GM19452 (cell line): ENCODE measurements around the gene FRYL.
"Not testable (repeated sequence)": the region's sequence is repeated elsewhere in the genome, so short reads cannot be mapped to it uniquely, and the experiment has no call there.

ENCODE experiments used
- ATAC-seq: cut with Tn5 transposase; IDR thresholded peaks from one replicate; pipeline ENCODE4 v1.9.1; 2021; ENCODE audit not compliant: unreplicated experiment

FRYL gene

DNA sequence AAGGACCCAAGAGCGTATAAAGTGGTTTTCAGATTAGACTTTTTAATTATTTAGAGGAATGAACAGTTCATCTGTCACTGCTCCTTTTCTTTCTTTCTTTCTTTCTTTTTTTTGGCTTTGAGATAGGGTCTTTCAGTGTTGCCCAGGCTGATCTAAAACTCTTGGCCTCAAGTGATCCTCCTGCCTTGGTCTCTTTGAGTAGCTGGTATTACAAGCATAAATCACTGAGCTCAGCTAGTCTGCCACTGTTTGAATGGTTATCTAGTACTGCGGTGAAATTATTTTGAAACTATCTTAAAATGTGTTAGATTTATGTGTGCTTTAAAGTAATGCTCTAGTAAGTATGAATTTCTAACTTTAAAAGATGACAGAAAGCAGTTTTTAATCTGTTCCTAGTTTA, 6.5 kb upstream of the FRYL start:
- no peak for ATAC-seq

DNA sequence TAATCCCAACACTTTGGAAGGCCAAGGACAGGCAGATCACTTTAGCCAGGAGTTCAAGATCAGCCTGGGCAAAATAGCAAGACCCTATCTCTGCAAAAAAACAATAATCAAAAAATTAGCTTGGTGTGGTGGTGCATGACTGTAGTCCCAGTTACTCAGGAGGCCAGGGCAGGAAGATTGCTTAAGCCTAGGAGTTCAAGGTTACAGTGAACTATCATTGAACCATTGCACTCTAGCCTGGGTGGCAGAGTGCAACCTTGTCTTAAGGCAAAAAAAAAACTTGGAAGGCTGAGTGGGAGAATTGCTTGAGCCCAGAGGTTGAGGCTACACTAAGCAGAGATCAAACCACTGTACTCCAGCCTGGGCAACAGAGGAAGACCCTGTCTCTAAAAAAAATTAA, 5.2 kb upstream of the FRYL start:
- no peak for ATAC-seq

DNA sequence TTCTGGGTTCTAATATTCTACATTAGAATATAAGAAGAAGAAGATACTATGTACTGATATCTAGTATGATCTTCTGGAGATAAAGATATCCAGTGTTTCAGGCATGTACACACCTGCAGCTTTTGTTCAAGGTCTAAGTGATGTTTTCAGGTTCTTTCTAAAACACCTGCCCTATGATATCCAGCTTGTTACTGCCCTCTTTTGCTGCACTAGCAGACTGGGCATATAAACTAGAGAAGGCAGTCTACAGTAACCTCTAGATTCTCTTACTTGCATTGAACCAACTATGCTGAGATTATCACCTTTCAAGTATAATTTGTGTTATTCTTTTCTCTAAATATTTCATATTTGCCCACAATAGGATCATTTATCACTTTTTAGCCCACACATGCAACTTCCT, 1.9 kb upstream of the FRYL start:
- no peak for ATAC-seq

DNA sequence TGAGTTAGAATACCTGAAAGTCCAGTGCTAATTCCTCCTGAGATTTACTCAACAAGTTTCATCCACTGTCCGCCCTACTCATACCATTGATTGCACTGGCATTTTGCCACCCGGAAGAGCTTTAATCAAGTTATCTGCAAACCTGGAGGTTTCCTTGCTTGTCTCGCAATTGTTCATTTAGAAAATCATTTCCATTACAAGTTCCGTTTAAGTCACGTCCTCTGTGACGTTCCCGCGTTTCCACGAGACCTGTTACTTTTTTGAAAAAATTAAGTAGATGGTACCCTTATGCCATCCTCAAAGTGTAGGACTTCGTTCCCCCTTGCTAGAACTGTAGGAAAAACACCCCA, 761 bp upstream of the FRYL start:
- ATAC-seq = no peak

DNA sequence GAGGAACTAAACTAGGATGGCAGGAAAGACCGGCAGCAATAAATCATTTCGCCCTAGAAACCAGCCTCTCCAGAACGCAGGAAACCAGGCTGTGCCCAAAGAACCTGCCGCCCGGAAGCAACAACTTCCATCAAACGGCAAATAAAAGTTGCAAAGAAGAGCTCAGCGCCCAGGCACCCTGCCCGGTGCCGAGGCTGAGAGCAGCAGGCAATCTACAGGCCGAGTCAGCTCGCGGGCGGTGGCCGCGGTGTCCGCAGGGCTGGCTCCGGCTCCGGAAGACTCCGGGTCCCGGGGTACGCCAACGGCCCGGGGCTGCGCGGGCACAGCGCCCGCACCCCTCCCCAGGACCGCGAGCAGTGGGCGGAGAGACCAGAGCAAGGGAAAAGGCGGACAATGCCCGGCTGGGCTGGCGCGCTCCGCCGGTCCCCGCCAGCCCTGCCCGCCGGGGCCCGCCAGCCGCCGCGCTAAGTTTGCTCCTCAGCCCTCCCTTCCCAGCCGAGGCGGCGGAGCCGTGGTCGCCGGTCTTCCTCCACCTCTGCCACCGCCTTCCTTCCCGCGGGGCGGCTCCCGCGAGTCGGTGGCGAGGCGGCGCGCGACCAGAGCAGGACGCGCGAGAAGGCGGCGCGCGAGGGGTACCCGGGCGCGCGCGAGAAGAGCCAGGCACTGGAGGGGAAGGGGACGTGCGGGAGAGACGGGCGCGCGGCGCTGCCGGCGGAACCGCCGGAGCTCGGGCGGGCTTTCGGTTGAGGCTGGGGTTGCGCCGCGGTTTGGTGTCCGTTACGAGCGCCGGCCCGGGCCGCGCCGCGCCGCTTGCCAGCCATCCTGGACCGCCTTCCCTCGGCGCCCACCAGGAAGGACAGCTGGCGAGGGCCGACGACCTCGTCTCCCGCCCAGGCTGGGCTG, 733 bp downstream of the FRYL start:
- ATAC-seq = peak; percentile 38

DNA sequence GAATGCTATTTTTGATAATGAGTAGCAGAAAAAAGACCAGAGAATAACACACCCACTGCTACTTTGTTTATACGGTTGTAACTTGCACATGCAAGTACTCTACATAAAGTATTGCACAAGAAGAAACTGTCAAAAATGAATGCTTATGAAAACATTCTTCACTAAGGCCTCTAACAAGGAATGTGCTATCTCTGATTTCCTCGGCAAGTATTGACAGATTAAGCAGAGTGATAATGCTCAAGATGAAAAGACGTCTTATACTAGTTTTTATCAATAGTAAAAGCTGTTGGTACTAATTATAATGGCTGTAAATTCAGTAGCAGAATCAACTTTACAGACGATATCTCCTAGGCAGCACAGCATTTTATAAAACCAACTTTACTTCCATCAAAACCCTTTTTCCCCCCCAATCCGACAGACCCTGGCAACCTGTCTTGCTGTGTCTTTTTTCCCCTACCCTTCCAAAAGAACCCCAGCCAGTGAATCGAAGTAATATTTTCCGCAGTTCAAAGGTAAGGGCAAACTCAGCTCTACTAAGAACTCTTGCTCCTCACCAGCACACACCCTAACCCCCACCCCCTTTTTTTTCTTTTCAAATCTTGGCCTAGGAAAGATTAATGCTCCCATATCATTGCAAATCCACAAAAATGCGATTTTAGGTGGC, 1.5 kb downstream of the FRYL start:
- no peak for ATAC-seq

DNA sequence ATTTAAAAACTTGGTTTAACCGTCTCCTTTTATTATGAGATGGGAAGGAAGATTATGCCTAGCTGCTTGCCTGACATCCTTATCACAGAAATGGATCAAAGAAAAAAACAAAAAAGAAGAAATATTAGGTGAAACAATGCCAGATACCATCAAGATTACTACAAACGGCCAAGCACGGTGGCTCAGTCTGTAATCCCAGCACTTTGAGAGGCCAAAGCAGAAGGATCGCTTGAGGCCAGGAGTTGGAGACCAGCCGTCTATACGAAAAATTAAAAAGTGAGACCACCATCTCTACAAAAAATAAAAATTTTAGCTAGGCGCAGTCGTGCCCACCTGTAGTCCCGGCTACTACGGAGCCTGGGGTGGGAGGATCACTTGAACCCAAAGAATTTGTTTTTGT, 2.3 kb downstream of the FRYL start:
- no peak for ATAC-seq

DNA sequence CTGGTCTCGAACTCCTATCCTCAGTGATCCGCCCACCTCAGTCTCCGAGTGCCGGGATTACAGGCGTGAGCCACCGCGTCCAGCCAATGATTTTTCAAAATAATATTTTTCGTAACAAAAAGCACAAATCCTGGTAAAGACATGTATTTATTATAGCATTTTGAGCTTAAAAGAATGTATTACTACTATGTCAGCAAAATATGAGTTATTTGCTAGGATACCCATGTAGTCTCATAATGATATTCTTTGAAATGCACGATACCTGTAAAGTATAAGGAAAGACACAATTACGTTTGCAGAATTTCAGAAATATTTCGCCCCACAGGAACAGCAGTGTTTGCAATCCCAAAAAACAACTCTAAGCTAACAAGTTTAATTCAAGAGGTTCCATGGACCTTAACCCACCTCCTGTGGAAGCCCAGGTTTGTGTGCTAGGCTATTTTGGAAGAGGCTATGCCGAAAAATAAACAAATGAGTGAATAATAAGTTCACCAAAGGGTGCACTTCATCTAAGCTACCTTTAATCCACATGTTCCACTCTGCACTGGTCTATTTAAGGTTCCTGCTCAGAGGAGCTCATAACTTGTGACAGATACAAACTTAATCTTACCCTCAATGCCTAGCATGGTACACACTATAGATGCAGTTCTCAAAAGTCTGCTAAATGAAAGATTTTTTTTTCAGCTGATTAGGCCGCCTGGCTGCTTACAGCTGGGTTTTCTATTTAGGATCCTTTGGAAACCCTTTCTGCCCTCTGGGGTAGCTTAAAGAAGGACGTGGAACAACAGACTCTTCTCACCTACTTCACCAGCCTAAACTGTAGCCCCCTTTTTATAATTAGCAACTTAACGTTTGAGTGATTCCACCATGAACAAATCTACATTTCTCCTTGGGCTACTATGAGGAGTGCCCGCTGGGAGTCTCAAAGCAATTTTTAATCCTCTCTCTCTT, 5.0 kb downstream of the FRYL start:
- no peak for ATAC-seq

DNA sequence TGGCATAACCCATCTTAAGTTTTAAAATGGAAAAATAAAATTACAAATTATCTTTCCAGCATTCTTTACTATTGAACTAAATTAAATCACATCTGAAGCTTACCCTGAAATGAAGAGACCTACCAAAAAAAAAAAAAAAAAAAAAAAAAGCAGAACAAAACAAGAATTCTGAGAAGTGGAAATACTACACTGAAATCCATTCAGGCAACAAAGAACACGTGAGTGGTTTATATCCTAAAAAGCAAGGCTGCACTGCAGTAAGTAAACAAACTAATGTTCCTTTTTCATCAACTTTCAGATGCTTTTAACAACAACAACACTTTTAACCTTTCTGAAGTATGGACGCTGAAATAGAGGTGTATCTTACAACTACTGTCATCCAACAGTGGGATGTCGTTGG, 7.5 kb downstream of the FRYL start:
- ATAC-seq = no peak

DNA sequence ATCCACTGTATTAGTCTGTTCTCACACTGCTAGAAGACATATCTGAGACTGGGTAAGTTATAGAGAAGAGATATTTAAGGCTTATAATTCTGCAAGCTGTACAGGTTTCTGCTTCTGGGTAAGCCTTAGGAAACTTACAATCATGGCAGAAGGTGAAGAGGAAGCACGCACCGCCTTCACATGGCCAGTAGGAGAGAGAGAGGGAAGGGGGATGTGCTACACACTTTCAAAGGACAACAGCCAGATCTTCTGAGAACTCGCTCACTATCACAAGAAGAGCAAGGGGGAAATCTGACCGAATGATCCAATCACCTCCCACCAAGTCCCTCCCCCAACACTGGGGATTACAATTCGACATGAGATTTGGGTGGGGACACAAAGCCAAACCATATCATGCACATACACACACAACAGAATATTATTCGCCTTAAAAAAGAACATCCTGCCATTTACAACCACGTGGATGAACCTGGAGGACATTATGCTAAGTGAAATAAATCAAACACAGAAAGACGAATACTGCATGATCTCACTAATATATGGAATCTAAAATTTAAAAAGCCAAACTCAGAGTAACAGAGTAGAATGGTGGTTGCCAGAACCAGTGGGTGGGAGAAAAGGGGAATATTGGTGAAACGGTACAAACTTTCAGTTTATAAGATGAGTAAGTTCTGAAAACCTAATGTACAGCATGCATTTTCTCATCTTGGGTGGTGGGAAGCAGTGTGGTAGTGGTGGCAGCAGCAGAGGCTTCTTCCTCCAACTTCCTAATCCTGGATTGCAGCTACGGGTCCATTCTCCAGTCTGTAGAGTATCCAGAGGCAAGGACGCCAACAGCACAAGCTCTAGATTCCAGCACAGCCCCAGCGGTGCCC, 12.8 kb downstream of the FRYL start:
- ATAC-seq = no peak

DNA sequence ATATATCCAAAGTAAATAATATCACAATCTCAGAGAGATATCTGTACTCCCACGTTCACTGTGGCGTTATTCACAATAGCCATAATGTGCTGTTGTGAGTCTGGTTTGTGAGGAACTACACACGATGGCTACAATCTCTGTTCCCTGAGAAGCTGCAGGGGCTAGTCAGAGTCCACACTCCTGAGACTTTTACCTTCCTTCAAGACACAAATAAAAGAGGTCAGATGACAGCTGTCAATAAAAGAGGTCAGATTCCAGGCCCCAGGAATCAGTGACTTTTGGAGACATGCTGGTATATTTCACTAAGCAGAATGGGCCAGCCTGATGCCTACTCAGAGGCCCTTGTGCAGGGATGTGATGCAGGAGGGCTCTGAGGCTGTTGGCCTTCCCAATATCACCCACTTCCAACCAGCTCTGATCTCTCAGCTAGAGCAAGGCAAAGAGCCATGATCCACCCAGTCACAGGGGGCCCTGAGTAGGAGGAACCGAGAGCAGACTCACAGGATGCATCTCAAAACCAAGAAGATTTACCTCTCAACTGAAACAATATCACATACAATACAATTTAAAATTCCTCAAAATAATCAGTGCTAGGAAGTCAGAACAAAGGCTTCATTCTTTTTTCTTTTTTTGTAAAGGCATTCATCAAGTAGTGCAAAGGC, 13.8 kb downstream of the FRYL start:
- ATAC-seq = peak; percentile 75

DNA sequence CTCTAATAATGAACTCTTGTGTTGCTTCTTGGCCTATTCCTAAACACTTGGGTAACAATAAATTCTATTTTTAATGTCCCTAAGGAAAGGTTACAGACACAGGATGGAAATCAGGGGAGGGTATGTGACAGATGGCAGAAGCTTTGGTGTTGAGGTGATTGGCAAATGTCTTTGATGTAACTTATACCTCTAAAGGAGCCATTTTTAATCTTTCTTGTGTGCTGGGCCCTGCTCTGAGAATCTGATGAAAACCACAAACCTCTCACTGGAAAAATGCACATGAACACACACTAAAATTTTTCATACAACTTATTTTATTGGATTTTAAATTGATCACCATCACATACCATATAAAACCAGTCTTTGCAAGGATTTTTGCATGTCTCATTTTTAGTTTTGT, 17.7 kb downstream of the FRYL start:
- no peak for ATAC-seq

DNA sequence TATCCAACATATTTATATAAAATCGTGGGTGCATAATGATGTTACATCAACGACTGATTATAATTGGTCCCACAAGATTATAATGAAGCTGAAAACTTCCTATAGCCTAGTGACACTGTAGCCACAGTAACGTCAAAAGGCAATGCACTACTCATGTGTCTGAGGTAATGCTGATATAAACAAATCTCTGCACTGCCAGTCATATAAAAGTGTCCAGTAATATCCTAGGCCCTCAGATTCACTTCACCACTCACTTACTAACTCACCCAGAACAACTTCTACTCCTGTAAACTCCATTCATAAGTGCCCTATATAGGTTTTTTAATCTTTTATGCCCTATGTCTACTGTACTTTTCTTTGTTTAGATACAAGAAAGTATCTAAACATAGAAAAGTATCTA, 18.8 kb downstream of the FRYL start:
- no peak for ATAC-seq

DNA sequence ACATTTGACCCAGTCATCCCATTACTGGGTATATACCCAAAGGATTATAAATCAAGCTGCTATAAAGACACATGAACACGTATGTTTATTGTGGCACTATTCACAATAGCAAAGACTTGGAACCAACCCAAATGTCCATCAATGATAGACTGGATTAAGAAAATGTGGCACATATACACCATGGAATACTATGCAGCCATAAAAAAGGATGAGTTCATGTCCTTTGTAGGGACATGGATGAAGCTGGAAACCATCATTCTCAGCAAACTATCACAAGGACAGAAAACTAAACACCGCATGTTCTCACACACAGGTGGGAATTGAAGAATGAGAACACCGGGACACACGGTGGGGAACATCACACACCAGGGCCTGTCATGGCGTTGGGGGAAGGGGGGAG, 21.4 kb downstream of the FRYL start:
- not testable (repeated sequence) for ATAC-seq

DNA sequence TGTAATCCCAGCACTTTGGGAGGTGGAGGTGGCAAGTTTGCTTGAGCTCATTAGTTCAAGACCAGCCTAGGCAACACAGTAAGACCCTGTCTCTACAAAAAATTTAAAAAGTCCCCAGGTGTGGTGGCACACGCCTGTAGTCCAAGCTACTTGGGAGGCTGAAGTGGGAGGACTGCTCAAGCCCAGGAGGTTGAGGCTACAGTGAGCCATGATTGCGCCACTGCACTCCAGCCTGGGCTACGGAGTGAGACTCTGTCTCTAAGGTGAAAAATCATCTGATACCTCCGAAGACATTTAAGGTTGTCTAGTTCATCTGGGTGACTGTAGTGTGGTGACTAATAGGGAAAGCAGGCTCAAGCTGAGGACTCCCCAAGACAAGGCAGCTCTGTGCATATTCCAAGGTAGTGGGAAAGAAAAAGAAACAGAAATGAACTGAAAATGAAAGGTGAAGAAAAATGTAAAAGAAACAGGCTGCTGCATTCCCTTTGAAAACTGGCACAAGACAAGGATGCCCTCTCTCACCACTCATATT, 23.3 kb downstream of the FRYL start:
- ATAC-seq = no peak

DNA sequence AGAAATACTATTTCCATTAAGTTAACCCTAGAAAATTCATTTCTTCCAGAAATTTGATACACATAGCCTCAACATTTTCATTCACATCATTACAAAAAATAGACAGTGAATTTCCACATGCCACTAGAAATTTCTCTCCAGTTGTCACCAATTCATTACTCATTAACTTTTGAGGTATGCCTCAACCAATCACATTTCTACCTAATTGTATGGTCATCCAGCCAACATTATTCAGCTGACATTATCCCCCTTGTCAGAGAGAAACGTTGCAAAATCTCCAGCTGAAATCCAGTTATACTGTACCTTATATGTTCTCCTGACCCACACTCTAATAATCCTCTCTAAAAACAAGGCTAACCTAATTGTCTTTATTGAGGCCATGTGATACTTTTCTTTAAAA, 24.8 kb downstream of the FRYL start:
- no peak for ATAC-seq

DNA sequence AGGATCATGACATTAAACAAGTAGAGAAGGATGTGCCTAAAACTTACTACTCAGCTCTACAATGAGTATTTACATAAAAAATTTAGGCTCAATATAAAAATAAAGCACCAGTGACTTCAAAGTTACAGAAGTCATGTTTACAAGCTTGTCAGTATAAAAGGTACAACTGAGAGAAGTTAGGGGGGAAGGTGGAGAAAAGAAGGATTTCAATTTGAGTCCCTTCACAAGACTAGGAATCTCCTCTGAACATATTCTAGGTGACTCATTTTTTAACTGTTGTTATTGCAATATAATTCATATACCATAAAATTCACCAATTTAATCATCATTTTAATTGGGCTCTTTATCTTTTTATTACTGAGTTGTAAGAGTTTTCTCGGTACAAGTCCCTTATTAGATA, 26.9 kb downstream of the FRYL start:
- no peak for ATAC-seq

DNA sequence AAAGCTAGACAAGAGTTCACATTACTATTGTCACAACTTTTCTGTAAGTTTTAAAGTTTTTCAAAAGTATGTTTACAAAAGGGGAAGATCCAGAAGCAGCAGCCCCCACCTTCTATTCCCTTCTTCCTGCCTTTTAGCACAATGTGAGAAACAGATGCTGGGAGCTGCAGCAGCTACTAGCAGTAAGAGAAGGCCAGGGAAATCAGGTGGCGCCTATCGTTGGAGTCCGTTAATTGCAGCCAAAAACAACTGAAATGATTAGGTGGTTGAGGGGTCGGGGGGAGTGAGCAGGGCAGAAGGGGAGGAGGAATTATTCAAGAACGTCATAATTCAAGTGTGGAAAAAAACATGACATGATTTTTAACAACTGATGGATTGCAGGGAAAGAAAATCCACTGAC, 27.4 kb downstream of the FRYL start:
- no peak for ATAC-seq

DNA sequence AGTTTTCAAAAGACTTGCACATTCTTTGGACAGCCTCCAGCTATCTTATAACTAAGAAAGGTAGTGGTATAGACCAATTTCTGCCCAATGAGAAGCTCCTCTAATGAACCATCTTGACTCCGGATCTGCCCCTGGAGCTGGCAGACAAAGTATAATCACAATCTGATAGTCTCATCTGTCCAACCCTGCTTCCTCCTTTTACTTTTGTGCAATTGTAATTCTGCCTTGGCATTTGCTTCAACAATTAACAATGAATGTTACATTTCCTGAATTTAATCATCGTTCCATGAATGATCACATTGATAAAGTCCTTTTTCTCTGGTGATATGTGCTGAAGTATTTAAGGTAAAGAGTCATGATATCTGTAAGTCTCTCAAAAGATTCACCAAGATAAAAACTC, 27.8 kb downstream of the FRYL start:
- ATAC-seq = no peak
